Upper lobe of right lung (tissue), 1 donor: ENCODE measurements around the gene PLAGL2. TPM values are rescaled to one million over a fixed set of nuclear protein-coding genes. Genes with fewer than 3 reads are reported as not detected.
A peak's percentile ranks its signal among the peaks of the same experiment; 100 is the strongest.
"Not testable (repeated sequence)": the region's sequence is repeated elsewhere in the genome, so short reads cannot be mapped to it uniquely, and the experiment has no call there.

Source experiments
- ATAC-seq: fragments of 200-7000 bp; cut with Tn5 transposase; one replicate; pipeline ENCODE4 v1.9.1; 2020; ENCODE audit warnings: mild to moderate bottlenecking, moderate library complexity
- DNase-seq: peaks from one replicate; pipeline ENCODE4 v3.0.0-alpha.2; 2020
- H3K27ac ChIP-seq: fragments of 200-600 bp; one replicate; pipeline ENCODE4 v1.8.0; 2022
- H3K27me3 ChIP-seq: fragments of 200-600 bp; one replicate; pipeline ENCODE4 v1.8.0; 2022; ENCODE audit warnings: mild to moderate bottlenecking
- H3K36me3 ChIP-seq: fragments of 200-600 bp; one replicate; pipeline ENCODE4 v1.8.0; 2022
- H3K4me1 ChIP-seq: fragments of 200-600 bp; one replicate; pipeline ENCODE4 v1.8.0; 2022
- H3K4me3 ChIP-seq: fragments of 200-600 bp; one replicate; pipeline ENCODE4 v1.8.0; 2022; ENCODE audit warnings: mild to moderate bottlenecking
- H3K9me3 ChIP-seq: fragments of 200-600 bp; one replicate; pipeline ENCODE4 v1.8.0; 2022
- intact Hi-C: fragments of 100-400 bp; cut with DNase I; formaldehyde crosslinking; loops from one replicate; pipeline ENCODE4 v1.11.0; 2022
- long read RNA-seq: library from polyadenylated mRNA; unstranded; transcript quantifications from one replicate; pipeline ENCODE4 v2.0.0, GENCODE V29; 2021
- total RNA-seq: library from RNA; stranded (reverse); fragmentation: NEBNext Ultra II Directional; extraction: Animal tissue kit (Norgen Biotek cat#: 25700); gene quantifications from one replicate; pipeline ENCODE4 v1.2.1, GENCODE V29; 2021
- TF ChIP-seq, protein P1 (sequence below): fragments of 200-600 bp; IDR thresholded peaks from one replicate; pipeline ENCODE4 v1.8.0; 2022; ENCODE audit warnings: antibody characterized with exemption
- donor health status: DM: no; HTN: yes; CAD: no; lungs with severe emphysema.

Gene PLAGL2
- total RNA-seq: 15.9 TPM
- long read RNA-seq, partial matches to known transcripts: 1 of 10 reads
- long read RNA-seq, other reads (novel, unspliced or antisense): 9 of 10 reads

GRCh38 chr20:32207626-32208498, at the start of gene PLAGL2, which contains the start of gene POFUT1:
Gene PLAGL2 (minus strand): TSS chr20:32207743. CDS start chr20:32202178, 5,565 bp downstream.
Gene POFUT1 (plus strand): TSS chr20:32207880. CDS start chr20:32207942, 62 bp downstream.
- ATAC-seq: peak; percentile 97
- H3K27ac ChIP-seq: peak within 1 kb of the TSS; percentile 92
- peak within 1 kb of the TSS; percentile 99 for H3K4me3 ChIP-seq
- no peaks in the 10 kb centered on the region for H3K27me3 ChIP-seq
- TF ChIP-seq, protein P1, sequence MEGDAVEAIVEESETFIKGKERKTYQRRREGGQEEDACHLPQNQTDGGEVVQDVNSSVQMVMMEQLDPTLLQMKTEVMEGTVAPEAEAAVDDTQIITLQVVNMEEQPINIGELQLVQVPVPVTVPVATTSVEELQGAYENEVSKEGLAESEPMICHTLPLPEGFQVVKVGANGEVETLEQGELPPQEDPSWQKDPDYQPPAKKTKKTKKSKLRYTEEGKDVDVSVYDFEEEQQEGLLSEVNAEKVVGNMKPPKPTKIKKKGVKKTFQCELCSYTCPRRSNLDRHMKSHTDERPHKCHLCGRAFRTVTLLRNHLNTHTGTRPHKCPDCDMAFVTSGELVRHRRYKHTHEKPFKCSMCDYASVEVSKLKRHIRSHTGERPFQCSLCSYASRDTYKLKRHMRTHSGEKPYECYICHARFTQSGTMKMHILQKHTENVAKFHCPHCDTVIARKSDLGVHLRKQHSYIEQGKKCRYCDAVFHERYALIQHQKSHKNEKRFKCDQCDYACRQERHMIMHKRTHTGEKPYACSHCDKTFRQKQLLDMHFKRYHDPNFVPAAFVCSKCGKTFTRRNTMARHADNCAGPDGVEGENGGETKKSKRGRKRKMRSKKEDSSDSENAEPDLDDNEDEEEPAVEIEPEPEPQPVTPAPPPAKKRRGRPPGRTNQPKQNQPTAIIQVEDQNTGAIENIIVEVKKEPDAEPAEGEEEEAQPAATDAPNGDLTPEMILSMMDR: no peak
- peaks cover 16% of the 10 kb centered on the region for H3K36me3 ChIP-seq
- intact Hi-C loops: no loop called here
- H3K4me1 ChIP-seq: peaks cover 49% of the 10 kb centered on the region
- peak; percentile 96 for DNase-seq
- H3K9me3 ChIP-seq: no peaks in the 10 kb centered on the region

- Histone ChIP-seq H3K27me3 (no peaks in the 10 kb centered on the region), H3K4me1 (no peaks in the 10 kb centered on the region), H3K9me3 (no peaks in the 10 kb centered on the region), H3K36me3 (no peaks in the 10 kb centered on the region), H3K27ac (no peak overlapping the region), H3K4me3 (no peak overlapping the region)
- no peak for DNase-seq
- TF ChIP-seq, protein P1: no peak
- intact Hi-C loops: no loop called here
- ATAC-seq: no peak
Observed at GRCh38 chr20:32252189-32252588, 44.6 kb upstream of the PLAGL2 start.

DNA sequence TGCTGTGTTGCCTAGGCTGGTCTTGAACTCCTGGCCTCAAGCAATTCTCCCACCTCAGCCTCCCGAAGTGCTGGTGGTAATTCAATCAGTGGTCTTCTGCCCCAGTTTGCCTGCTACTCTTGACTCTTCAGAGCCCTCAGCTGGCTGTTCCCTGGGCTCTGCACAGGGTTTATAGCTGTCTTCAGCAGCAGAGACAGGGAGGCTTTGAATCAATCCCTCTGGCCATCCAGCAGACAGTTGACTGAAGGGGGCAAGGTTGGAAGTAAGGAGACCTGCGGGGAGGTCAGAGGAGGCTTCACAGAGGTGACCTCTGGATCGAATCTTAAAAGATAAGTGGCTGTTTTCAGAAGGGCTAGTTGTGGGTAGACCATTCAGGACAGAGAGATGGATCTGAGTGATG, 43.9 kb upstream of the PLAGL2 start:
- Histone ChIP-seq H3K4me3 (no peak overlapping the region), H3K4me1 (no peaks in the 10 kb centered on the region), H3K9me3 (no peaks in the 10 kb centered on the region), H3K27me3 (no peaks in the 10 kb centered on the region), H3K36me3 (no peaks in the 10 kb centered on the region), H3K27ac (no peak overlapping the region)
- TF ChIP-seq, protein P1: no peak
- intact Hi-C loops: no loop called here
- no peak for ATAC-seq
- DNase-seq: no peak

DNA sequence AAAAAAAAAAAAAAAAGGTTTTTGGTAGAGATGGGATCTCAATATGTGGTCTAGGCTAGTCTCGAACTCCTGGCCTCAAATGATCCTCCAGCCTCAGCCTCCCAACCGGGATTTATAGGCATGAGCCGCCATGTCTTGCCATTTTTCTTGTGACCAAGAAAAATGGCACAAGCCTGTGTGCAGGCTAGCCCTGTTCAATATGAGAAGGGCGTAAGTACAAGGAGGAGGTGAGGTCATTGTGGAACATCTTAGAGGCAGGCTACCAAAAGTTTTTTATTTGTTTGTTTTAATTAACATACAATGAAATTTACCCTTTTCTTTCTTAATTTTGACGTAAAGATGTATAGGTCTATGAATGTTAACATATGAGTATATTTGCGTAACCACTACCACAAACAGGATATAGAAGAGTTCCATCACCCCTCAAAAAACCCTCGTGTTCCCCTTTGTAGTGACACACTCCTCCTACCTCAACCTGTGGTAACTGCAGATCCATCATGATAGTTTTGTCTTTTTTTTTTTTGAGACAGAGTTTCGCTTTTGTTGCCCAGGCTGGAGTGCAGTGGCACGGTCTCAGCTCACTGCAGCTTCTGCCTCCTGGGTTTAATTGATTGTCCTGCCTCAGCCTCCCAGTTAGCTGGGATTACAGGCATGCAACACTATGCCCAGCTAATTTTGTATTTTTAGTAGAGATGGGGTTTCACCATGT, 41.6 kb upstream of the PLAGL2 start:
- no peak overlapping the region for H3K27ac ChIP-seq
- H3K4me3 ChIP-seq: no peak overlapping the region
- H3K27me3 ChIP-seq: no peaks in the 10 kb centered on the region
- DNase-seq (no peak), ATAC-seq (no peak)
- no peaks in the 10 kb centered on the region for H3K36me3 ChIP-seq
- H3K4me1 ChIP-seq: no peaks in the 10 kb centered on the region
- TF ChIP-seq, protein P1: no peak
- intact Hi-C loops: no loop called here
- no peaks in the 10 kb centered on the region for H3K9me3 ChIP-seq

DNA sequence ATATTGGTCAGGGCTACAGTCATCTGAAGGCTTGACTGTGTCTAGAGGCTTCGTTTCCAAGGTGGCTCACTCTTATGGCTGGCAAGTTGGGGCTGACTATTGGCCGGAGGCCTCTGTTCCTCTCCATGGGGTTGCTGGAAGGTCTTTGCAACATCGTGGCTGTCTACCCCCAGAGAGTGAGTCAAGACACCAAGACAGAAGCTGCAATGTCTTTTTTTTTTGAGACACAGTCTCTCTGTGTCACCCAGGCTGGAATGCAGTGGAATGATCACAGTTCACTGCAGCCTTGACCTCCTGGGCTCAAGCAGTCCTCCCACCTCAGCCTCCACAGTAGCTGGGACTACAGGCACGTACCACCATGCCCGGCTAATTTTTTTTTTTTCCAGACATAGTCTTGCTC, 40.5 kb upstream of the PLAGL2 start:
- Histone ChIP-seq H3K9me3 (no peaks in the 10 kb centered on the region), H3K4me3 (no peak overlapping the region), H3K27me3 (no peaks in the 10 kb centered on the region), H3K27ac (no peak overlapping the region), H3K4me1 (no peaks in the 10 kb centered on the region), H3K36me3 (no peaks in the 10 kb centered on the region)
- TF ChIP-seq, protein P1: no peak
- DNase-seq (no peak), ATAC-seq (no peak)
- intact Hi-C loops: no loop called here

DNA sequence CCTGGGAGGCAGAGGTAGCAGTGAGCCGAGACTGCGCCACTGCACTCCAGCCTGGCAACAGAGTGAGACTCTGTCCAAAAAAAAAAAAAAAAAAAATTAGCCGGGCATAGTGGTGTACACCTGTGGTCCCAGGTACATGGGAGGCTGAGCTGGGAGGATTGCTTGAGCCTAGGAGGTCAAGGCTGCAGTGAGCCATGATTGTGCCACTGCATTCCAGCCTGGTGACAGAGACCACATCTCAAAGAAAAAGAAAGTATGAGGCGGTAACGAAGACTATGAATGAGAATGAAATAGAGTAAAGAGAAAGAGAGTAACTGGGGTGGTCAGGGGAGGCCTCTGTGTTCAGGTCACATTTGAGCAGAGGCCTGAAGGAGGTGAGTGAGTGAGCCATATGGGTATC, 38.7 kb upstream of the PLAGL2 start:
- H3K9me3 ChIP-seq, H3K4me1 ChIP-seq, DNase-seq, H3K4me3 ChIP-seq, intact Hi-C loops, H3K27me3 ChIP-seq, ATAC-seq, H3K27ac ChIP-seq, H3K36me3 ChIP-seq: not testable (repeated sequence)
